Neuron (in vitro differentiated cells): ENCODE measurements around the gene APOBEC3C.

Source experiments
- H2AFZ ChIP-seq: one replicate; pipeline ENCODE4 v1.6.1; 2013; ENCODE audit warnings: low read depth, mild to moderate bottlenecking, inconsistent platforms, low read length, moderate library complexity
- H3K27me3 ChIP-seq: one replicate; pipeline ENCODE4 v1.6.1; 2013; ENCODE audit warnings: low read length; ENCODE audit not compliant: insufficient read depth
- H3K36me3 ChIP-seq: one replicate; pipeline ENCODE4 v1.6.1; 2013; ENCODE audit warnings: low read length; ENCODE audit not compliant: insufficient read depth
- H3K4me1 ChIP-seq: one replicate; pipeline ENCODE4 v1.6.1; 2013; ENCODE audit warnings: low read length; ENCODE audit not compliant: insufficient read depth
- H3K4me3 ChIP-seq: 2 replicates; pipeline ENCODE4 v1.5.1; 2013; ENCODE audit warnings: mild to moderate bottlenecking, low read length, moderate library complexity
- H3K9me3 ChIP-seq: one replicate; pipeline ENCODE4 v1.6.1; 2013; ENCODE audit warnings: low read length

Gene APOBEC3C

DNA sequence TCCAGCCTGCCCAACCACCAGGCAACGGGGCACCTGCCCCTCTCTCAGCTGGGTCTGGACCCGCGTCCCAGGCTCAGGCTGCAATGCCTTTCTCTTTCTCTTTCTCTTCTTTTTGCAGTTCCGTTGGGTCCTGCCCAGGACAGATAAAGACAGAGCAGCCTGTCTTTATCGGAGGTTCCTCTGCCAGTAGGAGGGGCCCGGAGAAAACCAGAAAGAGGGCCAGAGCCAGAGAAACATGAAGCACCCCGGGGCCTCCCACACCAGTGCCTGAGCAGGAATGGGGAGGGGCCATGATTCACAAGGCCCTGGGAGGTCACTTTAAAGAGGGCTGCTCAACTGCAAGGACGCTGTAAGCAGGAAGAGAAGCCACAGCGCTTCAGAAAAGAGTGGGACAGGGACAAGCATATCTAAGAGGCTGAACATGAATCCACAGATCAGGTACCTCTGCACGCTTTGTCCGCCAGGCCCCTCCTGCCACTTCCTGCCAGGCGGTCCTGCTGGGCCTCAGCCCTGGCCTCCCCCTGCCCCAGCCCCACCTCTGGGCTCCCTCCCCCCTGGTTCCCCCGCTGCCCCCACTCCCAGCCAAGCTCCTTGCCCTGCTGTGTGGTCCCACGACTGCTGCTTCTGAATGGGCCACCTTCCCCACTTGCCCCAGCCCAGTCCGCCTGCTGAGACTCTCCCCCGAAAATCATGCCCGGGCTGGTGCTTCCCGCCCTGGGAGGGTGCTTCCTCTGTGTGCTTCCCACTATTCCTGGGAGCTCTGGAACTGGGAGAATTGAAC is at the start of gene APOBEC3C:
TSS of gene APOBEC3C (plus strand) at position 316 of the 781 bp plus-strand sequence. CDS start at position 422, 106 bp downstream.
- peak within 1 kb of the TSS; percentile 52 for H3K4me3 ChIP-seq
- H3K27me3 ChIP-seq: no peaks in the 10 kb centered on the region
- H2AFZ ChIP-seq: peak within 1 kb of the TSS; percentile 83

DNA sequence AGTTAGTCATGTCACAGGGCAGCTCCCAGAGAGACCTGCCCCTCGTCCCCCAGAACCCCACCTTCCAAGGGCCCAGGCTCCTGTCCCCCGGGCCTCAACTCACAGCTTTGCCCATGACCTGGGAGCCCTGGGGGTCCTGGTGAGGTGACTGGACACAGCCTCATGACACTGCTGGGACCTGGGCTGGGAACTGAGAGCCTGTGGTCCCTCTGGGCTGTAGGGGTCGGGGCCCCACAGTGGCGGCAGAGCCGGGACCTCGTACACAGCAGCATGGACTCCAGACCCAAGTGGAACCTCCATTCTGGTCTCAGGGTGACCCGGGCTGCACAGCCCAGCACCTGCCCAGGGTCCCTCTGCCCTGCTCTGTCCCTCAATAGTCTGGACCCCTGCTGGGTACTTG is 49.8 kb upstream of the APOBEC3C start:
- Histone ChIP-seq H3K36me3 (no peaks in the 10 kb centered on the region), H3K9me3 (no peaks in the 10 kb centered on the region), H3K4me1 (no peaks in the 10 kb centered on the region), H3K27me3 (peaks cover 34% of the 10 kb centered on the region), H3K4me3 (no peak overlapping the region), H2AFZ (no peak overlapping the region)

More for the DNA sequence above, at the start of gene APOBEC3C:
- Histone ChIP-seq H3K36me3 (no peaks in the 10 kb centered on the region), H3K4me1 (peaks cover 14% of the 10 kb centered on the region), H3K9me3 (no peaks in the 10 kb centered on the region)

DNA sequence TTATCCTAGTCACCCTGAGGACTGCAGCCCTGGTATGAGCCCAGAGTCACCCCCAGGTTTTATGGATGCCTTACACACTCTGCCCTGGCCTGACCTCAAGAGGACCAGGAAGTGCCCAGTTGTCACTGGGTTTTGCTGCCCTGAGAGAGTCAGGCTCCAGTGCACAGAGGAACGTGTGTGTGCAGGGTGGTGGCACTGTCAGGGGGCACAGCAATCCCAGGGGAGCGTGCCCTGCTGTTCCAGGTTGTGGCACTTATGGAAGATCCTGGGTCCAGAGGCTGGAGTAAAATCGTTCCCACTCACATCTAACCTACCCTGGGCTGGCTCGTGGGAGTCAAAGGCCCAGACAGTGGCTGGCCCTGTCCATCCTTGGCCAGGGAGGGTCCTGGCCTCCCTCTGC is 49.1 kb upstream of the APOBEC3C start:
- no peaks in the 10 kb centered on the region for H3K4me1 ChIP-seq
- H3K9me3 ChIP-seq: no peaks in the 10 kb centered on the region
- H3K27me3 ChIP-seq: peaks cover 36% of the 10 kb centered on the region
- no peaks in the 10 kb centered on the region for H3K36me3 ChIP-seq
- H2AFZ ChIP-seq: no peak overlapping the region
- H3K4me3 ChIP-seq: no peak overlapping the region

DNA sequence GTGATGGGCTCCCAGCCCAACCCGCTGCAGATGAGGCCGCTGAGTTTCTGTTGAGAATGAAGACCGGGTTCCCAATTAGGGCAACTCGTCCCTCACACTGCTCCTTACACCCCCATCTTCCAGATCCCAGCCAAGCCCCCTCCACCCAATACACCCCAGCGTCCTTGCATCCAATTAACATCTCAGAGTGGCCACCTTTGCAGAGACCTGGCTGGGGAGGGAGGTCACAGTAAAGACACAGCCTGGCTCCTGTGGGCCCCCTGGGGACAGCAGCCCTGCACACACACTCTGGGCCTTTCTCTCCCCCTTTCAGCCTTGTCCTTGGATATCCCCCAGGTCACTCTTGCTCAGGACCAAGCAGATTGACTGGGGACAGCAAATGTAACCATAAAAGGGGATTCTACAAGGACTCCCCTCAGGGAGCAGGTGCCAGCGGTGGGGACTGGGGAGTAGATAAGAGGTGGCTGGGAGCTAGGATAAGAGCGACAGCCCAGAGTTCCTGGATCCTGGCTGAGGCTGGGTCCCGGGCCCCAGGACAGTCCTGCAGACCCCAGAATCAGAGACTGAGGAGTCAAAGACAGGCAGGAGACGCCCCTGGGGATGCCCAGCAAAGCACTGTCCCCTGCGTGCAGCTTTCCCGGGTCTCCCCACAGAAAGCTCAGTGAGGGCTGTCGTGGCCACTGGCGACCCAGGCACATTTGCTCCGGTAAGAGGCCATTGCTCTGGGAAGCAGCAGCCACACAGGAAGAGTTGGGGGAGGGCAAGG is 48.3 kb upstream of the APOBEC3C start:
- Histone ChIP-seq H2AFZ (no peak overlapping the region), H3K27me3 (peaks cover 36% of the 10 kb centered on the region), H3K4me1 (no peaks in the 10 kb centered on the region), H3K36me3 (no peaks in the 10 kb centered on the region), H3K4me3 (no peak overlapping the region), H3K9me3 (no peaks in the 10 kb centered on the region)

- no peaks in the 10 kb centered on the region for H3K9me3 ChIP-seq
- no peak overlapping the region for H2AFZ ChIP-seq
- no peak overlapping the region for H3K4me3 ChIP-seq
- peaks cover 36% of the 10 kb centered on the region for H3K27me3 ChIP-seq
- H3K4me1 ChIP-seq: no peaks in the 10 kb centered on the region
- H3K36me3 ChIP-seq: no peaks in the 10 kb centered on the region
Measured at GRCh38 chr22:38966380-38966702, 47.7 kb upstream of the APOBEC3C start.

GRCh38 chr22:38966942-38967341 is 47.1 kb upstream of the APOBEC3C start:
- H3K4me1 ChIP-seq: no peaks in the 10 kb centered on the region
- no peaks in the 10 kb centered on the region for H3K36me3 ChIP-seq
- no peak overlapping the region for H3K4me3 ChIP-seq
- peaks cover 36% of the 10 kb centered on the region for H3K27me3 ChIP-seq
- no peaks in the 10 kb centered on the region for H3K9me3 ChIP-seq
- H2AFZ ChIP-seq: no peak overlapping the region

DNA sequence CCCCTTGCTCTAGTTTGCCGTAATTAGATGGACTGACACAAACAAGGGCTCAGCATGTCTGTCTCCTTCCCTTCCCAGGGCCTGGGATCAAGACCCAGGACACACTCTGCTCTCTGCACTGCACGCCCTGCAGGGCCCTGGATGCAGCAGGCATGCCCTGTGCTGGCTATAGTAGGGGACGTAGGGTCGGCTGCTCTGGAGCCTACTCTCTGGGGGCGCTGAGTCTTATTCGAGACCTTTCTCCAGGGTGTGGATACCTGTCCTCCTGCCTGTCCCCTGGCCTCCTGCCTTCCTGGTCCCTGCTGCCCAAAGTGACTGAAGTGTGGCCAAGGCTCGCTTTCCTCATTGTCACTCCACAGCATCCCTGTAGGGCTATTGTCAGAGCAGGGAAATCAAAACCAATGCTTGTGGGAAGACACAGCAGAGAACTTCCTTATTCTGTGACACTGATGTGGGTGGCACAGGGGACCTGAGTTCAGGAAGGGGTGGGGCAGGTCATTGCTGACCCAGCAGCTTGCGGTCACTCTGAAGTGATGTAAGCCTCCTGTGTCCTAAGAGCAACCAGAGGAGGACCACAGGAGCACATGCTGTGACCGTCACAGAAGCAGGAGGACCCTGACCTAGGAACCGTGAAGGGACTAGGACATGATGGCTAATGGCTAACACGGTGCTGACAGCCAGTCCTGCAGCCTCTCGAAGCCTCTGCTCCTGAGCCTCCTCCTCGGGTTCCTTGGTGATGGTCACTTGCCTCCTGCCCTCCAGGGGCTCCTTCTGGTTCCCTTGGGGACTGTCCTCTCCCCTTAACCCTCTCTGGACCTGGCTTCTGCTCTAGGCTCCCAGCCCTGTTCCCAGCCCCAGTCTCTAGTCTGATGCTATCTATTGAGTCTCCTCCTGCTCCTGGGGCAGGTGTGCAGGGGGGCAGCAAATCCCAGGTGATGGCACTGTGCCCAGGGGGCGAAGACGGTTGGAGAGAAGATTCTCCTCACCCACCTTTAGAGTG is 46.3 kb upstream of the APOBEC3C start:
- peaks cover 36% of the 10 kb centered on the region for H3K27me3 ChIP-seq
- H3K9me3 ChIP-seq: no peaks in the 10 kb centered on the region
- no peaks in the 10 kb centered on the region for H3K4me1 ChIP-seq
- H3K4me3 ChIP-seq: no peak overlapping the region
- no peak overlapping the region for H2AFZ ChIP-seq
- H3K36me3 ChIP-seq: no peaks in the 10 kb centered on the region

DNA sequence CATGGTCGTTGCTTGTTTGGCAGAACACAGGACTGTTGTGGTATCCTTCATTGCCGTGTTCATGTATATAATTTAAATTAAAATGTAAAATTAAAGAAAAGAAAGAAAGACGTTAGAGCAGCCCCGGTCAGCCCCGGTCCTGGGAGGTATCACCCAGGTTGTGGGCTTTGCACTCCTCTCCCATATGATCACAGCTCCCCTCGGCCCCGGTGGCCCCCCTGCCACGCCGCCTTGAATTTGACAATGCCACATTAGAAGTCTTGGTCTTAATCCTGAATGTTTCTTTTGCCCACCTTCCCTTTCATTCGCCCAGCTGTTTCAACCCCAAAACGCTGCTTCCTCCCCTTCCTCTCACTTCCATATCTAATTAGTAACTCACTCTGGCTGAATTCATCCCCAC is 45.3 kb upstream of the APOBEC3C start:
- H3K36me3 ChIP-seq: no peaks in the 10 kb centered on the region
- H3K27me3 ChIP-seq: peaks cover 35% of the 10 kb centered on the region
- H3K4me3 ChIP-seq: no peak overlapping the region
- H3K4me1 ChIP-seq: no peaks in the 10 kb centered on the region
- H3K9me3 ChIP-seq: no peaks in the 10 kb centered on the region
- no peak overlapping the region for H2AFZ ChIP-seq

GRCh38 chr22:38970551-38970950 is 43.5 kb upstream of the APOBEC3C start:
- H3K36me3 ChIP-seq: no peaks in the 10 kb centered on the region
- no peak overlapping the region for H3K4me3 ChIP-seq
- no peaks in the 10 kb centered on the region for H3K9me3 ChIP-seq
- H2AFZ ChIP-seq: no peak overlapping the region
- H3K27me3 ChIP-seq: peaks cover 27% of the 10 kb centered on the region
- H3K4me1 ChIP-seq: no peaks in the 10 kb centered on the region

DNA sequence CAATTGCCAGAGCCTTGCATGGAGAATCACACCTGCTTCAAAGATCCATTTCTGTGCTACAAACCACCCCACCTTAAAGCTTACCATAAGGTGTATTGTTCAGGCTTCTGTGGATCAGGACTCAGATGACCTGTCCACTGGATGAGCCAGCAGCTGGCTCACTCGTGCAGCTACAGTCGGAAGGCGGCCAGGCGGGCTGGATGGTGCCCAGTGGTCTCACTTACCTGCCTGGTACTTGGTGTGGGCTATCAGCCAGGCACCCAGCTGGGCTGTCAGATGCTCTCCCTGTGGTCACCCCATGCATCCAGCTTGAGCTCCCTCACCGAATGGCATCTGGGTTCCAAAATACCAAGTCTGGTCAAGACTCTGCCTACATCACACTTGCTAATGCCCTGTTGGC is 42.9 kb upstream of the APOBEC3C start:
- Histone ChIP-seq H3K9me3 (no peaks in the 10 kb centered on the region), H3K4me1 (no peaks in the 10 kb centered on the region), H2AFZ (no peak overlapping the region), H3K27me3 (peaks cover 22% of the 10 kb centered on the region), H3K36me3 (no peaks in the 10 kb centered on the region), H3K4me3 (no peak overlapping the region)

GRCh38 chr22:38971791-38972190 is 42.3 kb upstream of the APOBEC3C start:
- peaks cover 17% of the 10 kb centered on the region for H3K27me3 ChIP-seq
- H3K36me3 ChIP-seq: no peaks in the 10 kb centered on the region
- H3K4me1 ChIP-seq: no peaks in the 10 kb centered on the region
- H2AFZ ChIP-seq: no peak overlapping the region
- no peak overlapping the region for H3K4me3 ChIP-seq
- H3K9me3 ChIP-seq: no peaks in the 10 kb centered on the region

- H3K4me3 ChIP-seq: no peak overlapping the region
- peaks cover 17% of the 10 kb centered on the region for H3K27me3 ChIP-seq
- no peaks in the 10 kb centered on the region for H3K36me3 ChIP-seq
- no peak overlapping the region for H2AFZ ChIP-seq
- no peaks in the 10 kb centered on the region for H3K4me1 ChIP-seq
- no peaks in the 10 kb centered on the region for H3K9me3 ChIP-seq
Measured at GRCh38 chr22:38972558-38972957, 41.5 kb upstream of the APOBEC3C start.
